ENCODE measurements around the gene SMTN.
A peak's percentile ranks its signal among the peaks of the same experiment; 100 is the strongest.

The SMTN gene

DNA sequence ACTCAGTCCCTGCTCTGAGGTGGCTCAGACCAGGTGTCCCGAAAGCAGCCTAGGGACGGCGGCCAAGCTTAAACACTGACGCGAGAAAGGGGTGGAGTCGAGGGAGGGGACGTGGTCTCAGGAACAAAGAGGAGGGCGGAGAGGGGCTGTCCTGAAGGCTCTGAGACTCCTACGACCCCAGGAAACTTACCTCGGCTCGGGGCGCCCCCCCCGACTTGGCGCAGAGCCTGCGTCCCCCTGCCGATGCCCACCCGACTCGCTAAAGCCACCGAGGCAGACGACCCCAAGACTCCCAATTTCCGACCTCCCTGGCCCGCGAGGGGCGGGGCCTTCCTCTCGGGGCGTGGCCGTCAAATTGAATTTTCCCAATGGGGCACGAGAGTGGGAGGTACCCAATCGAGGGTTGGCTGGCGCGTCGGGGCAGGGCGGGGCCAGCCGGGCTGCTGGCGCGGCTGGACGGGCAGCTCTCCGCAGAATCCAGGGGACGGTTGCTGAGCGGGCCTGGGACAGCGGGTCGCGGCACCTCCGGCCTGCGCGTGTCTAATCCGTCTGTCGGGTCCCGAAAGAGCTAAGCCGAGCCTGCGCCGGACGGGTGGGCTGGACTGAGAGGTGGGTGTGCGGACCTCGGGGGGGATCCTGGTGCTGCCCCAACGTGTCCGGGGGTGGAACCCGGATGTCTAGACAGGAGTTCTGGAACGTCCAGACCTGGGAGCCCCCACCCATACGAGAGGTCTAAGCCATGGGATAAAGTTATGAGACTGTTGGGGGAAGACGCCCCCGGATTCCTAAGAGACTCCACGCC is at the start of gene SMTN:
Gene SMTN (plus strand): TSS at position 471 of the 802 bp plus-strand sequence. CDS start 1,941 bp downstream, outside the sequence.
- peak within 1 kb of the TSS; percentile 75 for H3K27ac ChIP-seq (ENCODE audit: low read depth, low read length)
- peaks cover 37% of the 10 kb centered on the region for H3K4me1 ChIP-seq (ENCODE audit: control insufficient read depth, insufficient read depth, low read length)
- no peaks in the 10 kb centered on the region for H3K27me3 ChIP-seq (ENCODE audit: control insufficient read depth, insufficient read depth, low read length)
- peak within 1 kb of the TSS; percentile 77 for H3K9ac ChIP-seq (ENCODE audit: low read length)
- no peaks in the 10 kb centered on the region for H3K36me3 ChIP-seq (ENCODE audit: control insufficient read depth, insufficient read depth, low read length)
- no peaks in the 10 kb centered on the region for H3K9me3 ChIP-seq (ENCODE audit: control insufficient read depth, insufficient read depth, low read depth, low read length)
- H3K4me3 ChIP-seq (ENCODE audit: low read depth, low read length) = peak within 1 kb of the TSS; percentile 78

DNA sequence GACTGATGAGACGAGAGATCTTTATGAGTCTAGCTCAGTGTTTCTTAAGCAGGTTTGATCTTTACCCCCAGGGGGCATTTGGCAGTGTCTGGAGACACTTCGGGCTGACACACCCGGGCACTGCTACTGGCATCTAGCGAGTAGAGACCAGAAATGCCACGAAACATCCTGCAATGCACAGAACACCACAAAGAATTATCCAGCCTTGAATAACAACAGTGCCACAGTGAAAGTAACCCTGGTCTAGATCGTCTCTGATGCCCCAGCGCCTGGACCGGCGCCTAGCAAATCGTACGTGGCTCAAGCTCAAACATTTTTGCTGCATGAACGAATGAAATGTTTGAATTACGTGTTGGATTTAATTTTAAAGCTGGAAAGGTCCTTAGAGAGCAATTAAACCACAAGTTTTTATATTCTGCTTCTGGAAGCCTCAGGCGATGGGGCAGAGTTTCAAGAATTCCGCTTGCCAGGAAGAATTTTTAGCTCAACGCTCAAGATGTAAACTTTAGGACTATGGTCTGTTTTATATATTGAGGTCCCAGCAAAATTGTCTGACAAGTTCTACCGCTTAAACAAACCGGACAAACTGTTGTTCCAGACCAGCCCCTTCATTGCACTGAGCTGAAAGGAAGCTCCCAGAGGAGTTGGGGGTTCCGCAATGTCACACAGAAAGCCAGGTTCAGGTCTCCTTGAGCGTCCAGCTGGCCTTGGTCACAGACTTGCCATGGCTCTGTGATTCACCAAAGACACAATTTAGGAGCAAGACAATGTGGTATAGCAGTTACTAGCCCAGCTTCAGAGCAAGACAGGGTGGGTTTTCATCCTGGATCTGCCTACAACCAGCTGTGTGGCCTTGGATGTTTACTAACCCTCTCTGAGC is 44.2 kb upstream of the SMTN start:
- H3K9me3 ChIP-seq (ENCODE audit: control insufficient read depth, insufficient read depth, low read depth, low read length) = no peaks in the 10 kb centered on the region
- H3K9ac ChIP-seq (ENCODE audit: low read length) = no peak overlapping the region
- no peak overlapping the region for H3K27ac ChIP-seq (ENCODE audit: low read depth, low read length)
- H3K4me1 ChIP-seq (ENCODE audit: control insufficient read depth, insufficient read depth, low read length) = no peaks in the 10 kb centered on the region
- no peaks in the 10 kb centered on the region for H3K36me3 ChIP-seq (ENCODE audit: control insufficient read depth, insufficient read depth, low read length)
- no peak overlapping the region for H3K4me3 ChIP-seq (ENCODE audit: low read depth, low read length)
- H3K27me3 ChIP-seq (ENCODE audit: control insufficient read depth, insufficient read depth, low read length) = no peaks in the 10 kb centered on the region

DNA sequence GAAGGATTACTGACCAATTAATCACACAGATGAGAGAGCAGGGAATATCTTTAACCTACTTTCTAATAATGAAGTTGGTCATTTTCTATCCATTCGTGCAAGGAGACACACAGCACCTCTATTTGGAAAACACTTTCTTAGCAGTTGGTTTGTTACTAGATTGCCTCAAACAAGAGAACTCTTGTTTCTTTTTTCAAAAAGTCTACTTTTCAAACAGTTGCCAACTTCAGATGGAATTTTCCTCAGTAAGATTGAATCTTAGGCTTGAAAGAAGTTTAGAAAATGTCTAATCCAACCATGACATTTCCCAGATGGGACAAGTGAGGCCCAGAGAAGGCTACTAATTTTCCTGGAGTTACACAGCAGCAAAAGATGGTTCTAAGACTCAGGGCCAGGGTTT is 42.4 kb upstream of the SMTN start:
- no peaks in the 10 kb centered on the region for H3K4me1 ChIP-seq (ENCODE audit: control insufficient read depth, insufficient read depth, low read length)
- H3K27ac ChIP-seq (ENCODE audit: low read depth, low read length) = no peak overlapping the region
- H3K36me3 ChIP-seq (ENCODE audit: control insufficient read depth, insufficient read depth, low read length) = no peaks in the 10 kb centered on the region
- no peaks in the 10 kb centered on the region for H3K9me3 ChIP-seq (ENCODE audit: control insufficient read depth, insufficient read depth, low read depth, low read length)
- no peak overlapping the region for H3K4me3 ChIP-seq (ENCODE audit: low read depth, low read length)
- H3K9ac ChIP-seq (ENCODE audit: low read length) = no peak overlapping the region
- H3K27me3 ChIP-seq (ENCODE audit: control insufficient read depth, insufficient read depth, low read length) = no peaks in the 10 kb centered on the region

DNA sequence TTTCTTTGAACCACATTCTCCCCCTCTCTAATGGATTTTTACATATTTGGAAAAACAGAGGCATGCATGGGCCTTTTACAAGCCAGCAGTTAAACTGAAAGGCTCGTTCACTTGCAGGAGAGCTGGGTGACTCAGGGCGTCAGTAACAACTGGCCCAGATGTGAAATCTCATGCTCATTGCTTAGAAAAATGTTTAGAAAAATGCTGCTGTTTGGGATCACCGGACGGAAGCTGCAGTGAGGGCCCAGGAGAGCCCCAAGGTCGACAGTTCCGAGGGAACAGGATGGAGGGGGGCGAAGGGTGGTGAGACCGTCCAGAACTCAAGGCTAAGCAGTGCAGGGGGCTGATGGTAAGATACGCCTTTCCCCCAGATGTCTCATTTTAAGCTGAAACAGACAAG is 41.7 kb upstream of the SMTN start:
- Histone ChIP-seq H3K9me3 (ENCODE audit: control insufficient read depth, insufficient read depth, low read depth, low read length) (no peaks in the 10 kb centered on the region), H3K27me3 (ENCODE audit: control insufficient read depth, insufficient read depth, low read length) (no peaks in the 10 kb centered on the region), H3K27ac (ENCODE audit: low read depth, low read length) (no peak overlapping the region), H3K36me3 (ENCODE audit: control insufficient read depth, insufficient read depth, low read length) (no peaks in the 10 kb centered on the region), H3K9ac (ENCODE audit: low read length) (no peak overlapping the region), H3K4me3 (ENCODE audit: low read depth, low read length) (no peak overlapping the region), H3K4me1 (ENCODE audit: control insufficient read depth, insufficient read depth, low read length) (no peaks in the 10 kb centered on the region)

DNA sequence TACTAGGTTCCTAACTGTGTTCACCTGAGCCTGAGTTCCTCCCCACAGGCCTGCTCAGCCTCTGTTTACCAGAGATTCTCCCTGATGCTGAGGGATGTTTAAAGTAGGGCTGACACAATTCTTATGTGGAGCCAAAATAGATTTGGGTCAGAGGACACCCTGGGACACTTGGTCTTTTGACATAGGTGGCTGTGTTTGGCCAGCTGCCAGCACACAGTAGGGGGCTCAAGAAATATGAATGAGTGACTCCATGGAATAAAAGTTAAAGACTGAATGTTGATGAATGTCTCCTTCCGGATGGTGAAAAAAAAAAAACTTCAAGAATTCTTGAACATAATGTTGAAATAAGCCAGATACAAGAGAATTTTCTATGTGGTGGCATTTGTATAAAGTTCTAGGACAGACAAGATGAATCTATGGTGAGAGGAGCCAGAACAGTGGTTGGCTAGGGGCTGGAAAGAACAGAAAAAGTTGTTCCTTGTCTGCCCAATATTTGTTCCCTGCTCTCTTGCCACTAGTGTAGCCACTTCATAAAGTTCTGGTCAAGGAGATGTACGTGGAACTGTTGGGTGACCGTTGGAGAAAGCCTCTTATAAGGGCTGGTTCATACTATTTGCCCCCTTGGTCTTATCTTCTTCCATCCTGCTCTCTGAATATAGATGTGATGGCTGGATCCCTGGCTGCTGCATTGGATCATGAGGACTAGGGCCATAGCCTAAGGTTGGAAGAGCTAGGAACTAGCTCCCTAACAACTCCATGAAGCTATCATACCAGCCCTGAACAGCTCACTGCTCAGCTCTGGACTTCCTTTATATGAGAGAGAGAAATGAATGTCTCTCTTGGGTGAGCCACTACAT is 40.3 kb upstream of the SMTN start:
- Histone ChIP-seq H3K9ac (ENCODE audit: low read length) (no peak overlapping the region), H3K4me3 (ENCODE audit: low read depth, low read length) (no peak overlapping the region), H3K9me3 (ENCODE audit: control insufficient read depth, insufficient read depth, low read depth, low read length) (no peaks in the 10 kb centered on the region), H3K27me3 (ENCODE audit: control insufficient read depth, insufficient read depth, low read length) (no peaks in the 10 kb centered on the region), H3K27ac (ENCODE audit: low read depth, low read length) (no peak overlapping the region), H3K36me3 (ENCODE audit: control insufficient read depth, insufficient read depth, low read length) (no peaks in the 10 kb centered on the region), H3K4me1 (ENCODE audit: control insufficient read depth, insufficient read depth, low read length) (no peaks in the 10 kb centered on the region)

DNA sequence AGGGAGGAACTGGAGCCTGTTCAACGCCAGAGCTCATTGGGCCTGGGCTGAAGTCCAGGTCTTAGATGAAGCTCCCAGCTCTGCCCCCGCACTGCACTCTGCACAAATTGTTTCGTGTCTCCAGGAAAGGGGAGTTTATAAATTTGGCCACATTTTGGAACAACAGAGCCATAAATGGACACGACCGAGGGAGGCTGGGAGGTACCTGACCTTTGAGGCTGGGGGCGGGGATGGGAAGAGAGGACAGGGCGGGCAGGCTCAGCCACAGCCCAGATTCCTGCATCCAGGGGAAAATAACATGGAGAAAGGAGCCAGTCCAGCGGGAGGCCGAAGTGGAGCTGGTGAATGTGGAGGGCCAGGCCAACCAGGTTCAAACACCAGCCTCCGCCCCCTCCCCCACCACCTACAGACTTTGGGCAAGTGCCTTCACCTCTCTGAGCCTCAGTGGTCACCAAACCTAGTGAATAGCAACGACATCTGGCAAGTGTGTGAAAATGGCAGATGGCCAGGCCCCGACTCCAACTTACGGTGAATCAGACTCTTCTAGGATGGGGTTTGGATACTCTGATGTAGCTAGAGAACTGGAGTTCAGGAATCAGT is 36.8 kb upstream of the SMTN start:
- H3K4me1 ChIP-seq (ENCODE audit: control insufficient read depth, insufficient read depth, low read length) = peaks cover 9% of the 10 kb centered on the region; the same call in 1 of the 2 replicates
- H3K36me3 ChIP-seq (ENCODE audit: control insufficient read depth, insufficient read depth, low read length) = no peaks in the 10 kb centered on the region
- H3K27ac ChIP-seq (ENCODE audit: low read depth, low read length) = no peak overlapping the region
- H3K4me3 ChIP-seq (ENCODE audit: low read depth, low read length) = no peak overlapping the region
- peaks cover 3% of the 10 kb centered on the region; the same call in 1 of the 2 replicates for H3K9me3 ChIP-seq (ENCODE audit: control insufficient read depth, insufficient read depth, low read depth, low read length)
- H3K9ac ChIP-seq (ENCODE audit: low read length) = no peak overlapping the region
- no peaks in the 10 kb centered on the region for H3K27me3 ChIP-seq (ENCODE audit: control insufficient read depth, insufficient read depth, low read length)

DNA sequence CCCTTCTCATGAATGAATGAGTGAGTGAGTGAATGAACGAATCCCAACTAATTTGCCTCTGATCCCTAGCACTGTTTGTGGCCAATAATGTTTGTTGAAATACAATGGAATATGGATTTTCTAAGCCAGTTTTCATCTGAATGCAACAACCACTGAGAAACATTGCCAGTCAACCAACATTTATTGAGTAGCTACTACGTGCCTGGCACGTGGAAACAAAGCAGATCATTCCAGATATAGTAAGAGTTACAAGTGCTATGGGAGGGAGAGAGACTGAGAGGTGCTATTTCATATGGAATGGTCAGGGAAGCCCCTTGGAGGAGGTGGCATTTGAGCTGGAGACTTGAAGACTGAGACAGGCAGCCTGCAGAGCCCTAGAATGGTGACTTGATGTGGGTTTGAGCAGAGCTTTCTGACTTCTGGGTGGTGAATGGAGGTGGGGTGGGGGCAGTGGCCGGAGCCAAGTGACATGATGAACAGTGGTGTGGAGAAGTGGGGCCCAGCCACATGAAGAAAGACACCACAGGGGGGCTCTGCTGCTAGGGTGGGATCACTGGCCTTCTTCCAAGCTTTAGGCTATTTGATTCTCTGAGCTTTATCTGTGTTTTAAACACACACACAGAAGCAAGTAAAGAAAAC is 35.1 kb upstream of the SMTN start:
- Histone ChIP-seq H3K27ac (ENCODE audit: low read depth, low read length) (no peak overlapping the region), H3K9me3 (ENCODE audit: control insufficient read depth, insufficient read depth, low read depth, low read length) (peaks cover 3% of the 10 kb centered on the region; the same call in 1 of the 2 replicates), H3K36me3 (ENCODE audit: control insufficient read depth, insufficient read depth, low read length) (no peaks in the 10 kb centered on the region), H3K4me1 (ENCODE audit: control insufficient read depth, insufficient read depth, low read length) (peaks cover 9% of the 10 kb centered on the region; the same call in 1 of the 2 replicates), H3K4me3 (ENCODE audit: low read depth, low read length) (no peak overlapping the region), H3K9ac (ENCODE audit: low read length) (no peak overlapping the region), H3K27me3 (ENCODE audit: control insufficient read depth, insufficient read depth, low read length) (no peaks in the 10 kb centered on the region)

DNA sequence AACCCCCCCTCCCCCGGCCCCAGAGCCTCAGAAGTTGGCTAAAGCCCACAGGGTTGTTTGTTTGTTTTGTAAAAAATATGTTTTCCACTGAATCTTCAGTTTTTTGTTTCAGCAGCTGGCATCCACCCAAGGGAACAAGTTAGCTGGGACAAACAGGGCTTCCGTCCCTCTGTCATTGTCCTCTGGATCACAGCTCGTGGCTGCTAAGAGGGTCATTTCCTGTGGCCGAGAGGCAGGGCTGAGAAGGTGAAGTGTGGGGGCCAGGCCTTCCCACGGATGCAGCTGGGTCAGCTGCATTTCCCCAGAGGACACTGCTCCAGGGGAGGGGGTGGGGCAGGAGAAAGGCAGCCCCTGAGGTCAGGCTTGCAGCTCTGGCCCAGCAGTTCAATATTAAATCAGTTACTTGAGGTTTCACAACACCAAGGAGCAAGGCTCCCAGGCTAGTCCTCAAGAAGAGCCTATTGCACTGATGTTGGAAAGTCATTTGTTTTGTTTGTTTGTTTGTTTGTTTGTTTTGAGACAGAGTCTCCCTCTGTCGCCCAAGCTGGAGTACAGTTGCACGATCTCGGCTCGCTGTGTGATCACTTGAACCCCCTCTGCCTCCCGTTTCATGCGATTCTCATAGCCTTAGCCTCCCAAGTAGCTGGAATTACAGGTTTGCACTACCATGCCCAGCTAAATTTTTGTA is 34.4 kb upstream of the SMTN start:
- Histone ChIP-seq H3K4me1 (ENCODE audit: control insufficient read depth, insufficient read depth, low read length) (peaks cover 9% of the 10 kb centered on the region; the same call in 1 of the 2 replicates), H3K9ac (ENCODE audit: low read length) (no peak overlapping the region), H3K36me3 (ENCODE audit: control insufficient read depth, insufficient read depth, low read length) (no peaks in the 10 kb centered on the region), H3K27ac (ENCODE audit: low read depth, low read length) (no peak overlapping the region), H3K9me3 (ENCODE audit: control insufficient read depth, insufficient read depth, low read depth, low read length) (peaks cover 3% of the 10 kb centered on the region; the same call in 1 of the 2 replicates), H3K27me3 (ENCODE audit: control insufficient read depth, insufficient read depth, low read length) (no peaks in the 10 kb centered on the region), H3K4me3 (ENCODE audit: low read depth, low read length) (no peak overlapping the region)

DNA sequence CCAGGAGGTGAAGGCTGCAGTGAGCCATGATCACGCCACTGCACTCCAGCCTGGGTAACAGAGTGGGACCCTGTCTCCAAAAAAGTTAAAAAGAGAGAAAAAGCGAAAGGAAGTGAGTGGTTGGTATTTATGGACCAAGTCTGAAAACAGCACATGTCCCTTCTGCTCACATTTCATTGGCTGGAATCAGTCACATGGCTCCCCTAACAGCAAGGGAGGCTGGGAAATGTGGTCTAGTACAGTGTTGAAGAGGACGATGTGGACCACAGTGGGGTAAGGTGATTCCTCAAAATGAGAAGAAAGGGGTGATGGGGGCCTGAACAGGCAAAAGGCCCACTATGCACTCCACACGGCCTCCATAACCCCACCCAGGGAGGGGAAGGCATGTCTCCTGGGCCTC is 32.5 kb upstream of the SMTN start:
- H3K4me3 ChIP-seq (ENCODE audit: low read depth, low read length) = no peak overlapping the region

More for the DNA sequence above, 32.5 kb upstream of the SMTN start:
- H3K27me3 ChIP-seq (ENCODE audit: control insufficient read depth, insufficient read depth, low read length) = no peaks in the 10 kb centered on the region
- H3K9ac ChIP-seq (ENCODE audit: low read length) = no peak overlapping the region
- peaks cover 9% of the 10 kb centered on the region; the same call in 1 of the 2 replicates for H3K4me1 ChIP-seq (ENCODE audit: control insufficient read depth, insufficient read depth, low read length)
- peaks cover 3% of the 10 kb centered on the region; the same call in 1 of the 2 replicates for H3K9me3 ChIP-seq (ENCODE audit: control insufficient read depth, insufficient read depth, low read depth, low read length)
- H3K36me3 ChIP-seq (ENCODE audit: control insufficient read depth, insufficient read depth, low read length) = no peaks in the 10 kb centered on the region
- no peak overlapping the region for H3K27ac ChIP-seq (ENCODE audit: low read depth, low read length)
